Measurements from ENCODE around the gene TAF11L13.

Gene TAF11L13

GRCh38 chr5:17678751-17679324 is 47.0 kb downstream of the TAF11L13 start:
- Histone ChIP-seq H3K27me3 (no peaks in the 10 kb centered on the region), H3K4me1 (ENCODE audit: control insufficient read depth in 1 of 2, insufficient read depth in 1 of 2, low read depth in 1 of 2, low read length in 1 of 2) (no peaks in the 10 kb centered on the region), H3K9me3 (no peaks in the 10 kb centered on the region), H3K27ac (no peak overlapping the region), H3K36me3 (no peaks in the 10 kb centered on the region), H3K4me3 (ENCODE audit: low read depth in 1 of 2, low read length in 1 of 2) (no peak overlapping the region)
- TF ChIP-seq CTCF (IDR thresholded peaks at IDR 0.05) = no peak

- no peak overlapping the region for H3K4me3 ChIP-seq (ENCODE audit: low read depth in 1 of 2, low read length in 1 of 2)
- no peaks in the 10 kb centered on the region for H3K4me1 ChIP-seq (ENCODE audit: control insufficient read depth in 1 of 2, insufficient read depth in 1 of 2, low read depth in 1 of 2, low read length in 1 of 2)
- no peak for TF ChIP-seq CTCF (IDR thresholded peaks at IDR 0.05)
- H3K36me3 ChIP-seq = no peaks in the 10 kb centered on the region
- H3K27me3 ChIP-seq = no peaks in the 10 kb centered on the region
- no peaks in the 10 kb centered on the region for H3K9me3 ChIP-seq
- H3K27ac ChIP-seq = no peak overlapping the region
Observed at GRCh38 chr5:17679597-17680203, 47.8 kb downstream of the TAF11L13 start.

- Histone ChIP-seq H3K36me3 (no peaks in the 10 kb centered on the region), H3K4me1 (ENCODE audit: control insufficient read depth in 1 of 2, insufficient read depth in 1 of 2, low read depth in 1 of 2, low read length in 1 of 2) (no peaks in the 10 kb centered on the region), H3K27me3 (no peaks in the 10 kb centered on the region), H3K4me3 (ENCODE audit: low read depth in 1 of 2, low read length in 1 of 2) (no peak overlapping the region), H3K27ac (no peak overlapping the region), H3K9me3 (no peaks in the 10 kb centered on the region)
- TF ChIP-seq CTCF (IDR thresholded peaks at IDR 0.05) = no peak
Observed at GRCh38 chr5:17680737-17681136, 48.8 kb downstream of the TAF11L13 start.

Measured in neutrophil (primary cell).